Hepatocyte (in vitro differentiated cells): ENCODE results near the gene TRIM37. TPM values are rescaled to one million over a fixed set of nuclear protein-coding genes. Genes with fewer than 3 reads are reported as not detected.

Experiments used
- DNase-seq: peaks from one replicate; pipeline ENCODE4 v3.0.0-alpha.2; 2016; ENCODE audit warnings: low spot score
- H2AFZ ChIP-seq: fragments of 200-600 bp; sonication (generic); 2 replicates; pipeline ENCODE4 v1.6.0; 2016; ENCODE audit warnings: antibody characterized with exemption, mild to moderate bottlenecking
- H3K27ac ChIP-seq: fragments of 200-600 bp; sonication (generic); 2 replicates; pipeline ENCODE4 v1.5.1; 2016; ENCODE audit warnings: mild to moderate bottlenecking
- H3K27me3 ChIP-seq: fragments of 200-600 bp; sonication (generic); 2 replicates; pipeline ENCODE4 v1.6.1; 2016
- H3K36me3 ChIP-seq: fragments of 200-600 bp; sonication (generic); replicated peaks from 2 replicates; pipeline ENCODE4 v1.5.1; 2016; ENCODE audit warnings: low read depth; ENCODE audit not compliant: insufficient read depth
- H3K4me1 ChIP-seq: fragments of 200-600 bp; sonication (generic); 2 replicates; pipeline ENCODE4 v1.5.1; 2016; ENCODE audit warnings: mild to moderate bottlenecking, moderate library complexity; ENCODE audit not compliant: insufficient read depth
- H3K4me2 ChIP-seq: fragments of 200-600 bp; sonication (generic); 2 replicates; pipeline ENCODE4 v1.6.0; 2016
- H3K4me3 ChIP-seq: fragments of 200-600 bp; sonication (generic); 2 replicates; pipeline ENCODE4 v1.5.1; 2016; ENCODE audit warnings: mild to moderate bottlenecking
- H3K79me2 ChIP-seq: fragments of 200-600 bp; sonication (generic); 2 replicates; pipeline ENCODE4 v1.6.0; 2017; ENCODE audit warnings: mild to moderate bottlenecking
- H3K9me2 ChIP-seq: fragments of 200-600 bp; sonication (generic); replicated peaks from 2 replicates; pipeline ENCODE4 v1.6.0; 2017; ENCODE audit warnings: mild to moderate bottlenecking; ENCODE audit not compliant: insufficient read depth
- H3K9me3 ChIP-seq: fragments of 200-600 bp; sonication (generic); 2 replicates; pipeline ENCODE4 v1.5.1; 2016; ENCODE audit warnings: low read depth, mild to moderate bottlenecking
- H4K20me1 ChIP-seq: fragments of 200-600 bp; sonication (generic); 2 replicates; pipeline ENCODE4 v1.6.0; 2016; ENCODE audit warnings: mild to moderate bottlenecking; ENCODE audit not compliant: insufficient read depth, poor library complexity, severe bottlenecking
- EZH2 ChIP-seq: fragments of 200-600 bp; sonication (generic); IDR thresholded peaks from 2 replicates; pipeline ENCODE4 v1.6.1; 2016; ENCODE audit warnings: antibody characterized with exemption, mild to moderate bottlenecking, borderline replicate concordance
- EZH2phosphoT487 ChIP-seq: fragments of 200-600 bp; sonication (generic); IDR thresholded peaks from one replicate; pipeline ENCODE4 v1.6.1; 2018; ENCODE audit warnings: antibody characterized with exemption, mild to moderate bottlenecking, low read depth, moderate library complexity; ENCODE audit not compliant: unreplicated experiment, severe bottlenecking
- WGBS: methylation state at CpG from one replicate; pipeline ENCODE4 v1.1.6; 2016; ENCODE audit warnings: low lambda C conversion rate; ENCODE audit errors: missing lambda C conversion rate; 5-methylcytosine and 5-hydroxymethylcytosine counted together
- polyA plus RNA-seq: library from polyadenylated mRNA; unstranded; fragments of >200 nt; fragmentation: Nextera tagmentation; extraction: Ambion mirVana; gene quantifications from 2 replicates; pipeline ENCODE4 v1.2.1, GENCODE V29; 2016
- total RNA-seq: library from RNA; depleted of rRNA; stranded (reverse); fragments of >200 nt; gene quantifications from 2 replicates; pipeline ENCODE4 v1.2.3, GENCODE V29; 2014
- TF ChIP-seq, protein P1 (sequence below): fragments of 200-600 bp; sonication (generic); IDR thresholded peaks from 2 replicates; pipeline ENCODE4 v1.5.1; 2016; ENCODE audit warnings: antibody characterized with exemption, mild to moderate bottlenecking; ENCODE audit not compliant: poor library complexity

Gene TRIM37
- total and polyA plus RNA-seq, 2 experiments from 2014 or later = 9.7 to 20.3 TPM

- H3K4me1 ChIP-seq = peaks cover 4% of the 10 kb centered on the region
- H3K27ac ChIP-seq = peak within 1 kb of the TSS; percentile 80
- TF ChIP-seq EZH2 (no peak), EZH2phosphoT487 (no peak)
- TF ChIP-seq, protein P1, sequence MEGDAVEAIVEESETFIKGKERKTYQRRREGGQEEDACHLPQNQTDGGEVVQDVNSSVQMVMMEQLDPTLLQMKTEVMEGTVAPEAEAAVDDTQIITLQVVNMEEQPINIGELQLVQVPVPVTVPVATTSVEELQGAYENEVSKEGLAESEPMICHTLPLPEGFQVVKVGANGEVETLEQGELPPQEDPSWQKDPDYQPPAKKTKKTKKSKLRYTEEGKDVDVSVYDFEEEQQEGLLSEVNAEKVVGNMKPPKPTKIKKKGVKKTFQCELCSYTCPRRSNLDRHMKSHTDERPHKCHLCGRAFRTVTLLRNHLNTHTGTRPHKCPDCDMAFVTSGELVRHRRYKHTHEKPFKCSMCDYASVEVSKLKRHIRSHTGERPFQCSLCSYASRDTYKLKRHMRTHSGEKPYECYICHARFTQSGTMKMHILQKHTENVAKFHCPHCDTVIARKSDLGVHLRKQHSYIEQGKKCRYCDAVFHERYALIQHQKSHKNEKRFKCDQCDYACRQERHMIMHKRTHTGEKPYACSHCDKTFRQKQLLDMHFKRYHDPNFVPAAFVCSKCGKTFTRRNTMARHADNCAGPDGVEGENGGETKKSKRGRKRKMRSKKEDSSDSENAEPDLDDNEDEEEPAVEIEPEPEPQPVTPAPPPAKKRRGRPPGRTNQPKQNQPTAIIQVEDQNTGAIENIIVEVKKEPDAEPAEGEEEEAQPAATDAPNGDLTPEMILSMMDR = no peak
- under 1% methylated on average over 38 of the region's 39 CpGs for WGBS
- peak within 1 kb of the TSS; percentile 76 for H3K4me3 ChIP-seq
- H3K36me3 ChIP-seq = no peaks in the 10 kb centered on the region
- peaks cover 76% of the 10 kb centered on the region for H3K79me2 ChIP-seq
- no peaks in the 10 kb centered on the region for H3K27me3 ChIP-seq
- H3K9me2 ChIP-seq = no peaks in the 10 kb centered on the region
- H2AFZ ChIP-seq = peak within 1 kb of the TSS; percentile 54
- no peaks in the 10 kb centered on the region for H4K20me1 ChIP-seq
- no peaks in the 10 kb centered on the region for H3K9me3 ChIP-seq
- peak within 1 kb of the TSS; percentile 86 for H3K4me2 ChIP-seq
- DNase-seq = no peak
Measured at GRCh38 chr17:59154721-59155438, 48.2 kb upstream of the TRIM37 start, which contains the start of gene SKA2. SKA2 (minus strand) TSS chr17:59155186; CDS start chr17:59155163, 23 bp downstream.

GRCh38 chr17:59154292-59154720, 47.6 kb upstream of the TRIM37 start:
- Histone ChIP-seq H3K4me3 (peak overlapping the region; percentile 76), H3K9me3 (no peaks in the 10 kb centered on the region), H3K4me2 (peak overlapping the region; percentile 86), H3K27ac (peak overlapping the region; percentile 80), H4K20me1 (no peaks in the 10 kb centered on the region), H3K9me2 (no peaks in the 10 kb centered on the region), H3K79me2 (peaks cover 76% of the 10 kb centered on the region), H3K36me3 (no peaks in the 10 kb centered on the region), H2AFZ (peak overlapping the region; percentile 20), H3K4me1 (peaks cover 4% of the 10 kb centered on the region), H3K27me3 (no peaks in the 10 kb centered on the region)
- WGBS = under 1% methylated on average over 25 of the region's 25 CpGs
- DNase-seq = peak; percentile 64
- TF ChIP-seq EZH2phosphoT487 = no peak
- no peak for TF ChIP-seq EZH2

DNA sequence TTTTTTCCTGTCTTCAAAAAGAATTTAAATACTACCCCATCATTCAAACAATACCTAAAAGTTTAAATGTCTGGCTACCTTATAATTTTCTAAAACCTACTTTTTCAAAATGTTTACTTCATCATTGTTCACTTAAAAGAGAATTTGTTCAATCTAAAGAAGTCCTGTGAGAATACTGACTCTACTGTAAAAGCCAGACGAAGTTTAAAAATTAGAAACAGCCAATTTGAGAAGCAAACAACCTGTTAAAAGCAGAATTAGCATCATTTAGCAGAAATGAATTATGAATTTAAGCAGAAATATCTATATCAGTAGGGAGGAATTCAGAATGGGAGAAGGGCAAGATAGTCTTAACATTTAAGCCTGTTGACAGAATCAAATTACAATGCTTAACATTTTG, 46.2 kb upstream of the TRIM37 start:
- H3K4me1 ChIP-seq = peaks cover 4% of the 10 kb centered on the region
- H3K4me3 ChIP-seq = no peak overlapping the region
- H3K9me3 ChIP-seq = no peaks in the 10 kb centered on the region
- H3K27me3 ChIP-seq = no peaks in the 10 kb centered on the region
- no peaks in the 10 kb centered on the region for H4K20me1 ChIP-seq
- no peak overlapping the region for H2AFZ ChIP-seq
- TF ChIP-seq EZH2 = no peak
- no peak for TF ChIP-seq EZH2phosphoT487
- TF ChIP-seq, protein P1 = no peak
- H3K9me2 ChIP-seq = no peaks in the 10 kb centered on the region
- peak overlapping the region; percentile 86 for H3K4me2 ChIP-seq
- peaks cover 76% of the 10 kb centered on the region for H3K79me2 ChIP-seq
- H3K36me3 ChIP-seq = no peaks in the 10 kb centered on the region
- no peak overlapping the region for H3K27ac ChIP-seq
- 57% methylated on average over 1 of the region's 1 CpG for WGBS
- DNase-seq = no peak

- H3K4me2 ChIP-seq = peak overlapping the region; percentile 86
- peaks cover 76% of the 10 kb centered on the region for H3K79me2 ChIP-seq
- H4K20me1 ChIP-seq = no peaks in the 10 kb centered on the region
- H3K9me2 ChIP-seq = no peaks in the 10 kb centered on the region
- no peaks in the 10 kb centered on the region for H3K9me3 ChIP-seq
- H3K27me3 ChIP-seq = no peaks in the 10 kb centered on the region
- no peak for TF ChIP-seq EZH2phosphoT487
- TF ChIP-seq, protein P1 = no peak
- TF ChIP-seq EZH2 = no peak
- peaks cover 4% of the 10 kb centered on the region for H3K4me1 ChIP-seq
- WGBS = 85% methylated on average over 1 of the region's 1 CpG
- no peak for DNase-seq
- no peak overlapping the region for H2AFZ ChIP-seq
- H3K27ac ChIP-seq = no peak overlapping the region
- H3K36me3 ChIP-seq = no peaks in the 10 kb centered on the region
- no peak overlapping the region for H3K4me3 ChIP-seq
Measured at GRCh38 chr17:59151591-59151990, 44.9 kb upstream of the TRIM37 start.
